CD4-positive, alpha-beta T cell treated with Interleukin-6 at 100 ng/mL for 8 hours (primary cell): ENCODE data around the gene ABL1.

Source experiments
- DNase-seq: peaks from one replicate; pipeline ENCODE4 v3.0.0-alpha.2; 2020; ENCODE audit warnings: mixed read lengths, low spot score

Gene ABL1

GRCh38 chr9:130890870-130891687 lies 56.0 kb downstream of the ABL1 start:
- DNase-seq, result no peak

GRCh38 chr9:130891688-130892476 lies 56.8 kb downstream of the ABL1 start:
- DNase-seq, result no peak

GRCh38 chr9:130892477-130893304 lies 57.6 kb downstream of the ABL1 start:
- no peak for DNase-seq

GRCh38 chr9:130893341-130894101 lies 58.5 kb downstream of the ABL1 start:
- no peak for DNase-seq

GRCh38 chr9:130894546-130894945 lies 59.5 kb downstream of the ABL1 start:
- DNase-seq, result no peak

GRCh38 chr9:130895038-130895437 lies 60.0 kb downstream of the ABL1 start:
- DNase-seq, result no peak

GRCh38 chr9:130895481-130896232 lies 60.6 kb downstream of the ABL1 start:
- no peak for DNase-seq

GRCh38 chr9:130896233-130897014 lies 61.4 kb downstream of the ABL1 start, which contains the start of gene QRFP:
Gene QRFP, minus strand, starts transcription at chr9:130896812. Its CDS starts 2,974 bp downstream, at chr9:130893838.
- DNase-seq, result no peak

GRCh38 chr9:130897105-130897751 lies 62.2 kb downstream of the ABL1 start:
- no peak for DNase-seq

GRCh38 chr9:130897848-130898551 lies 62.9 kb downstream of the ABL1 start:
- DNase-seq, result no peak

GRCh38 chr9:130898552-130898852 lies 63.4 kb downstream of the ABL1 start:
- DNase-seq, result no peak

- no peak for DNase-seq
Observed at GRCh38 chr9:130899051-130899748, 64.1 kb downstream of the ABL1 start.

GRCh38 chr9:130900701-130901497 lies 65.8 kb downstream of the ABL1 start:
- no peak for DNase-seq

GRCh38 chr9:130901498-130902203 lies 66.6 kb downstream of the ABL1 start:
- DNase-seq, result no peak

- no peak for DNase-seq
Observed at GRCh38 chr9:130902204-130903185, 67.4 kb downstream of the ABL1 start.
